ENCODE results near the gene VAC14. TPM values are rescaled to one million over a fixed set of nuclear protein-coding genes. Genes with fewer than 3 reads are reported as not detected.
"Not testable (repeated sequence)": the region's sequence is repeated elsewhere in the genome, so short reads cannot be mapped to it uniquely, and the experiment has no call there.

Gene VAC14
- total RNA-seq, 2 donors from 2014 or later: 25.8 to 28.4 TPM

DNA sequence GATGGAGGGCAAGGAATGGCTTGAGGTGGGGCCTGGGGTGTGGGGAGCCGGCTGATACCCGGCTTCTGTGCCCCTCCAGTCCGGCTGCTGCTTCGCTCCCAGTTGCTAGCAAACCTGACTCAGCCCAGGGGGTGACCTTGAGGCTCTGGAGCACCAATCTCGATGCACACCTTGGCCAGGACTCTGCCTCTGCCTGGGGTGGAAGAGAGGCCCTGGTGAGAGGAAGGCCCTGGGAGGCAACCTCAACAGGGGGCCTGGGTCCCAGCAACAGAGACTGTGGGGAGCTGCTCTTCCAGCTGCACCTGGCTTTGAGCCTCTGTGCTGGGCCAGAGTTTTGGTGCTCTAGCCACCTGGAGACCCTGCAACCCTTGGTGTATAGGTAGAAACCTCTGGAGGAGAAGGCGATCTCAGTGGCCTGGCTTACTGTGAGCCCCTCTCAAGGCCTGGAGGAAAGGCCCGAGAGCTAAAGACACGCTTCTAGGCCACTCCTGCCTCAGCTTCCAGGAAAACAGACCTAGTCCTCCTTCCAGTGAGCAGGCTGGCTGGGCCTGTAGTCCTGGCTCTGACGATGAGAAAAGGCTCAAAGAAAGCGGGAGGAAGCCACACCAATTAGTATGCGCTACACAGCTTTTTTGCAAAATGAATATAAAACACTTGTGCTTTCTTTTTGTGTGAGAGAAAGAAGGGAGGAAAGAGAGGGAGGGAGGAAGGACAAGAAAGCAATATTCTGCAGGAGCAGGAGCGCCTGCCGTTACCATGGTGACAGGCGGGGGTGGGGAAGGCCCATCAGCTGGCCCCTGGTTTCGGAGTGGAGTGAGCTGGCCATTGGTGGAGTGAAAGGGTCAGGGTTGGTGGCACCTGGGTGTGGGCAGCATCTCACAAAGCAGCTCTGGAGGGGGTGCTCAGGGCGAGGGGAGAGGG is 51.0 kb downstream of the VAC14 start:
- intact Hi-C loops (cut with DNase I): loop anchor here in 1 of 2 donors (5.0 kb wide), 1 partner anchor 68 kb away; no protein-coding TSS in a partner anchor
- DNase-seq (ENCODE audit: low spot score): no peak

DNA sequence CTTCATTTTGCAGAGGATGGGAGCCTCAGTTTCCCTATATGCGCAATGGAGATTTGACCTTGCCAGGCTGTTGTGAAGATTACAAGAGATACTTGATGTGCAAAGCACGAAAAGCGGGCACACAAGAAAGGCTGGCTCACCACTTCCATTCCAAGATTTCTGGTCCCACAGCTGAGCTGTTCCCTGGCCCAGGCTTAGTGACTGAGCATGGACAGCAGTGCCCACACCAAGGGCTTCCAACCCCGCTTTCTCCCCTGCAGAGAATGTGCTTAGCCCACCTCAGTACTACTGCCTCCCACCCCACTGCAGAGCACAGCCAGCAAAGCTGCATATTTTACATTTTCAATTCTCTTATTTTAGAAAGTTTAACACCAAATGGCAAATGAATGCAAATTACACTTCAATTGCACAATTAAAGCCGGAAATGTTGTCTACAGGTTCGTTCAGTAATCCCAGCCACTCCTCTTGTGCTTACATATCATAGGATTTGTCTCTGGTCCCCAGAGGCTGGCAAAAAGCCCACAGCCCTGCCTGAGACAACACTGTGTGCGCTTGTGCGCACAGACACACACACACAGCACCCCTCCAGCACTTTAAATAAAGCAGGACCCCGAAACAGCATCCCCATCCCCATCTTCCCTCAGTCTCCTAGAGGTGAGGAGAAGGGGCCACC is 51.8 kb downstream of the VAC14 start:
- no peak for DNase-seq (ENCODE audit: low spot score)
- intact Hi-C loops (cut with DNase I): no loop called here

DNA sequence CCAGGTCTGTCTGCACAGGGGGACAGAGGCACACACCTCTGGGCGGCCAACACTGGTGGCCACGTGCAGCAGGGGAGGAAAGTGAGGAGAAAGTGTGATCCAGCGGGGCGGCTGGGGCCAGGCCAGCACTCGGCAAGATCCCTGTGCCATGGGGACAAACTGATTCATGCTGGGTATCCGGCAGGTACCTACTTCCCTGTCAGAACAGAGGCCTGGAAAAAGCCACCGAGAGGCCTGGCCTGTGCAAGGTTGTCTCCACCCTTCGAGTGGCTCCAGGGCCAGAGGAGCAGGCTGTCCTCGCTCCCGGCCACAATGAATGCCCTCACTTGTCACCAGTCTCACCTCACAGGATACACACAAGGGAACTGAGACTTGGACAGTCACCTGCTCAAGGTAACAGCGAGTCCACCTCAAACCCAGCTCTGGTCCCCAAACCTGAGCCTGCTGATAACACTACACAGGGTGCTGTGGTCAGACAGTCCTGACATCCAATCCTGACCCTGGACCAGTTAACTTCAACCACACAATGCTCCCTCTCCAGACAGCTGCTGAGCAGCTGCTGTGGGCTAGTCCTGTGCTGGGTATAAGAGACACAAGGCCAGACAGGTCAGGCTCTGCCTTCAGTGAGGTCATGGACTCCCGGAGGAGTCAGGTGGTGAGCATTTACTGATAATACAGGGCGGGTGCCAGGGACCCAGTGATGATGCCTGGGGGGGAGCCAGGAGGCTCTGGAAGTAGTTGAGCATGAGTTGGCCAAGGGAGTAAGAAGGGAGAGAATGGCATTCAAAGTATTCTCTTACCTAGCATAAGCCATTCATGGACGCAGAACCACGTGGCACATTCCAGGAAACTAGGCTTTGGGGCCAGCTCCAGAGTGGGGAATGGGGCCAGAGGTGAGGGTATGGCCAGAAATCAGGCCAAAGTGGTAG is 53.0 kb downstream of the VAC14 start:
- intact Hi-C loops (cut with DNase I): no loop called here
- DNase-seq (ENCODE audit: low spot score): no peak

DNA sequence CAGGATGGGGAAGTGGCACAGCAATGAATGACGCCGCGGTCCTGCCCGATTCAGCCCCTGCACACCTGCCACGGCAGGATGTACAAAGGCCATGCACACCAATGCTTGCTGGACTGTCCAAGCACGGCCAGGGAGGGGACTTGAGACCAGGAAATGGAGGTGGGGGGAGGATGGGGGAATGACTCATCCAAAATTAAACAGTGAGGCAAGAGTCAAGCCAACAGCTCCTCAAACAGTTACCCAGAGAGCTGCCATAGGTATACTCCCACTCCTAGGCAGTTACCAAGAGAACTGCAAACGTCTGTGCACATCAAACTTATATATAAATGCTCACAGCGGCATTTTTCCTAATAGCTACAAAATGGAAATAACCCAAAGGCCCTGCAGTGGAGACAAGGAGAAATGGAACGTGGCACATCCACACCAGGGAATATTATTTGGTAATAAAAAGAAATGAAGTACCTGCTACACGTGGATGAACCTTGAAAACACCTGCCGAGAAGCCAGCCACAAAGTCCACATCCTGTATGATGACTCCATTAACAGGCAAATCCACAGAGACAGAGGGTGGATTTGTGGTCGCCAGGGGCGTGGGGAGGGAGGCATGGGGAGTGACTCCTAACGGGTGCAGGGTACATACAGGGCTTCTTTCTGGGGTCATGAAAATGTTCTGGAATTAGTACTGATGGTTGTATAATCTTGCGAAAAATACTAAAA is 54.1 kb downstream of the VAC14 start:
- DNase-seq (ENCODE audit: low spot score): peak; percentile 89
- intact Hi-C loops (cut with DNase I): no loop called here

DNA sequence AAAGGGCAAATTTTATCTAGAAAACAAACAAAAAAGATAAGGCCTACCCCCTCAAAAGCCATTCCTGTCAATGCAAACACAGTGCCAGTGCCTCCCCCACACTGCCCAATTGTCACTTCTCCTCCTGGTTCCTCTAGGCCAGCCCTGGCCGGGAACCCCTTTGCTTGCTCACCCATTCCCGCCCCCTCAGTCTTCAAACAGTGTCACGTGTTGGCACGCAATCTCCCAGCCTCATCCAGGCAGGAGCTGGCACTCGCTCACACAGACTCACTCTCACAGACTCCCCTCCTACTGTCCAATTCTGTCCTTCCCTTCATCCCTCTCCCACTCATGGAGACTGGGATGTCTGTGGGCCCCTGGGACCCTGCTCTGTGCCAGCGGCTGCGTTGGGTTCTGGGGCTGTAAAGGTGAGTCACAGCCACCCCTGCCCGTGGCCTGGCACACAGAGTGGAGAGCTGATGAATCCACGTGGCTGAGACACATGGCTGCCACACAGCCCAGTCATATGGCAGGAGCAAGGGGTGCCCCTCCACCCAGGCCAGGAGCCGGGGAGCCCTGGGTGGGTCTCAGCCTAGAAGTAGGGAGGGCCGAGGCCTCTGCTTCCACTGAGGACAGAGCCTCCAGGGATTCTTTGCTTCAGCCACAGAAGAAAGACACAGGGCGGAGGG is 54.8 kb downstream of the VAC14 start:
- intact Hi-C loops (cut with DNase I): no loop called here
- DNase-seq (ENCODE audit: low spot score): peak; percentile 96

DNA sequence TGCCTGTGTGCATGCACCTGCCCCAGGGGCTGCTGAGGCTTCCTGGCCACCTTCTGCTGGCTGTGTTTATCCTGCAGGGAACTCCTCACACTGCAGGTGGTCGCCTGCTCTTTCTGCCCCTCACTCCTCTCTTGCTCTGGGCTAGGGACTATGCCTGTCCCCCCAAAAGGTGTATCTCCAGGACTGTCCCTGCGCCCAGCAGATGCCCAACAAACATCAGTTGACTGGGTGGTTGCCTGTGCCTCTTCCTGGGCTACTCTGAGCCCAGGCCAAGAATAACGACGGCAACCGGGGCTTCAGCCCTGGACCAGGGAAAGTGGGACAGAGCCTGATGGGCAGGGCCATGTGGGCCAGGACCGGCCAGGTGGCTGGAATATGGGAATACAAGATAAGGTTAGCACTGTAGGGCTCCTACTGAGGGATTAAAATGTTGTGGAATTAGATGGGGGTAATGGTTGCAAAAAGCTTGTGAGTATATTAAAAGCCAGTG is 55.4 kb downstream of the VAC14 start:
- no peak for DNase-seq (ENCODE audit: low spot score)
- intact Hi-C loops (cut with DNase I): no loop called here

DNA sequence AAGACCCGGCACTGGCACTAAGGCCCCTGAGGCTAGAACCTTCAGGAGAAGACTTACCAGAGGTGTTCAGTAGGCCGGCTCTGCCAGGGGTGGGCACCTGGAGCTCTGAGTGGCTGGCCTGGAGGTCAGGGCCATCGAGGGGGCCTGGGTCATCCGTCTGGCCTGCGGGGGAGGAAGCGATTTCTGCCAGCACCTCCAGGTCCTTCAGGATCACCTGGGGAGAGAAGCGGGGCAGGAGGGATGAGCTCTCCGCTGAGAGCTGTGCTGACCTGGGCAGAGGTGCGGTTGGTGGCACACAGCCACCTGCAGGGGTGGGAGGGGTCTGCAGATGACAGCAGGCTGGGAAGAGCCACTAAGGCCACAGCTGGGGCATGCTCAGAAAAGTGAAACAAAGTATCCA is 56.6 kb downstream of the VAC14 start:
- intact Hi-C loops (cut with DNase I): no loop called here
- DNase-seq (ENCODE audit: low spot score): no peak

DNA sequence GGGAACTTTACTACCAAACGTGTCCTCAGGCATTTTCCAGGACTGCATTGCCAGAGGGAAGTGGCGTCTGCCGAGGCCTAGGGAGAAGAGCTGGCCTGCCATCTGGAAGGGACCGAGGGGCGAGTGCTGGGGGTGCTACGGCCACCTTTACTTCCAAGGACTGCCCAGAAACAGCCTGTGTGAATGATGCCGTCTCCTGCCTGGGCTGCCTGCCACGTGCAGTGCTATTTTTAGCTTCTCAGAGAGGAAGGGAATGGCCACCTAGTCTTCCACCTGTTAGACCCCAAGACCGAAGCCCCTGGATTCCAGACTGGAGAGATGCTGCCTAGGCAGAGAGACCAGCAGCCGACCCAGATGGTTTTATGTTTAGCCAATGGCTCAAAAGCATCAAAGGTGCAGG is 57.2 kb downstream of the VAC14 start:
- DNase-seq (ENCODE audit: low spot score): no peak
- intact Hi-C loops (cut with DNase I): no loop called here

DNA sequence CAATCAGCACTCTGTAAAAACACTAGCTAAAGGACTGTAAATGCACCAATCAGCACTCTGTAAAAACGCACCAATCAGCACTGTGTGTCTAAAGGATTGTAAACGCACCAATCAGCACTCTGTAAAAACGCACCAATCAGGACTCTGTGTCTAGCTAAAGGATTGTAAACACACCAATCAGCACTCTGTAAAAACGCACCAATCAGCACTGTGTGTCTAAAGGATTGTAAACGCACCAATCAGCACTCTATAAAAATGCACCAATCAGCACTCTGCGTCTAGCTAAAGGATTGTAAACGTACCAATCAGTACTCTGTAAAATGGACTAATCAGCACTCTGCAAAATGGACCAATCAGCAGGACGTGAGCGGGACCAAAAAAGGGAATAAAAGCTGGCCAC is 58.0 kb downstream of the VAC14 start:
- intact Hi-C loops (cut with DNase I); DNase-seq (ENCODE audit: low spot score): not testable (repeated sequence)

DNA sequence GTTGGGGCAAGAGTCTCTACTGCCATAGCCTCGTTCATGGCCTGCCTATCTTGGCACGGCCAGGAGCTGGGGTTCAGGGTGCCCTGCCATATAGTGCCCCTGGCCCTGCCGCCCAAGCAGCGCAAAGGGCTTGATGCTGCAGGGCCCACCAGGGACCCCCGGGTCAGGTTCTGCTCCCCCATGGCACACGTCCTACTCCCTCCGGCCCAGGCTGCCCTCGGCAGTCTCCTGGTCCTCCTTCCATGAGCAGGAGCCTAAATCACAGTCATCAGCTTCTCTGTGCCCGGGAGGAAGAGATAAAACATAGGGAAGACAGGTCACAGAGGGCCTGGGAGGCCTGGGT is 59.2 kb downstream of the VAC14 start:
- no peak for DNase-seq (ENCODE audit: low spot score)
- intact Hi-C loops (cut with DNase I): no loop called here

DNA sequence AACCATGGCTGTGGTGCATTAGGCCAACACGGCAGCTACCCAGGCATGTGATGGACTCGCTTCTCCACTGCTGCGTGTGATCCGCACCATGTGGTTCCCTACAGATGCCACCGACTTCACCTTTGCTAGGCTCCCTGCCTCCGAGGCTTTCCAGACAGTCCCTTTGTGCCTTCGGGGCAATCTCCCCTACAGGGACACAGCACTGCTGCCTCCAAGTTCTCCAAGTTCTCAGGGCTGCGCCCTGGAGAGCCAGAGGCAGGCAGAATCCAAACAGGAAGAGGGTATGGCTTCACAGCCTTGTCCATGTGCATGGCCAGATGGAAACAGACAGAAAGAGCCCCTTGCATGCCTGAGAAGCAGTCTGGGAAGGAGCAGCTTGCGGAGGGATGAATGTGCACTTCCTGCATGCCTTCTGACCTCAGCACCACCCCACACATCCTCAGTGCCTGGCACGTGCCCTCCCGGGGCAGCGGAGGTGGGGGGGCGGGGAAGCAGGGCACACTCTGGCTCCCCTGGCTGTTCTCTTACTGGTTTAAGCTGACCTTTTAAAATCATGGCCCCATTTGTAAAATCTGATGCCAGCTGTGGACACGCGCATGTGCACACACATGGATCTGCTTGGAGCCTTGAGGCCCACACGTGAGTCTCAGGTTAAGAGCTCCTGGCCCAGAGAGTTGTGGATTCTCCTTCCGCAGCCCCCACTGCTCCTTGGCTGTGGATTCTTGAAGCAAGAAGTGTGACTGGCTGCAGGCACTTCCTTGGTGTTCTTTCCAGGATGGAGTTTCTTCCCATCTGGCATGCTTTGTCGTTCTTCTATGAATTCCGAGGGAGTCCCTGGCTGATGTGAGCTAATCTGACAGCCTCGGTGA is 59.8 kb downstream of the VAC14 start:
- intact Hi-C loops (cut with DNase I): no loop called here
- DNase-seq (ENCODE audit: low spot score): no peak

DNA sequence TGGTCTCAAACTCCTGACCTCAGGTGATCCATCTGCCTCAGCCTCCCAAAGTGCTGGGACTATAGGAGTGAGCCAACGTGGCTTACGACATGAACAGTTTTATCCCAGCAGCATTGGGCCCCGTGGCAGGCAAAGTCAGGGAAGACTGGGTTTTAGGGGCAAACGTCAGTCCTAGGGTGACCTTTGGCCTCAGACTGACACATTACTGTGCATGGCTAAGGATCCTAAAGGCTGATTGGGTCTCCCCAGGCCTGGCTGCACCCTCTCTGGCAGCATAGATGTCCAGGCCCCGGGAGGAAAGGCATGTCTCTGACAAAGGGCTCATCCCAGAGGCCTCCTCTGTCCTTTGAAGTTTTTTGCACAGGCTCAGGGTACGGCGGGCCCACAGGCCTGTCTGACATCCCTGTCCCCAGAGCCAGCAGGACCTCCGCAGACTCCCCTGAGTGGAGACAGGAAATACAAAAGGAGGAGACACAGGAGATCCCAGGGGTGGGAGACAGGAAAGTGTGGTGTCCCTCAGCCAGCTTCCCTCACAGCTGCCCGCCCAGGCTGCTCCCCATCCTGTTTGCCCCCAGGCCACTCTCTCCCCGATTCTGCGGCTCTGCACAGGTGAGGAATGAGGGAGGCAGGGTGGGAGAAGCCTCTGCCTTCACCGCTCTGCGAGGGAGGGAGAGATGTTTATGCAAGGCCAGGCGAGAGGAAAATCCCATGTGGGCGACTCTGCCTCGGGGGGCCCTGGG is 60.6 kb downstream of the VAC14 start:
- intact Hi-C loops (cut with DNase I): no loop called here
- no peak for DNase-seq (ENCODE audit: low spot score)

DNA sequence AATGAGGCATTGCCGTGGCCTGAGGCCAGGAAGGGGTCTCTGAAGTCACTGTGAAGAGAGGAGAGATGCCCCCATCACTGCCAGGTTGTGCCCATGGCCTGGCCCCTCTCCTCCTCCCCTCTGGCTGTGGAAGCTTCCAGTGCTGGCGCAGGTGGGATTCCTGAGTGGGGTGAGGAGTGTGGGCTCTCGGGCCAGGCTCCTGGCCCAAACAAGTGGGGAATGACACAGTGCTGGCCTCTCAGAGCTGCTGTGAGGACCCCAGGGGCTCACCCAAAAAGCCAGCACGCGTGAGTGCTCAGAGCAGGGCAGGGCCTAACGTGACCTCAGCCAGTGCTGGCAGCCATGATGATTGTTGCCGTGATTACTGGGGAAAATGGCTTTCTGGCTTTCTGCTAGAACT is 61.6 kb downstream of the VAC14 start:
- intact Hi-C loops (cut with DNase I): loop anchor here in 1 of 2 donors (5.0 kb wide), 2 partner anchors 37 to 57 kb away; no protein-coding TSS in a partner anchor
- DNase-seq (ENCODE audit: low spot score): no peak

DNA sequence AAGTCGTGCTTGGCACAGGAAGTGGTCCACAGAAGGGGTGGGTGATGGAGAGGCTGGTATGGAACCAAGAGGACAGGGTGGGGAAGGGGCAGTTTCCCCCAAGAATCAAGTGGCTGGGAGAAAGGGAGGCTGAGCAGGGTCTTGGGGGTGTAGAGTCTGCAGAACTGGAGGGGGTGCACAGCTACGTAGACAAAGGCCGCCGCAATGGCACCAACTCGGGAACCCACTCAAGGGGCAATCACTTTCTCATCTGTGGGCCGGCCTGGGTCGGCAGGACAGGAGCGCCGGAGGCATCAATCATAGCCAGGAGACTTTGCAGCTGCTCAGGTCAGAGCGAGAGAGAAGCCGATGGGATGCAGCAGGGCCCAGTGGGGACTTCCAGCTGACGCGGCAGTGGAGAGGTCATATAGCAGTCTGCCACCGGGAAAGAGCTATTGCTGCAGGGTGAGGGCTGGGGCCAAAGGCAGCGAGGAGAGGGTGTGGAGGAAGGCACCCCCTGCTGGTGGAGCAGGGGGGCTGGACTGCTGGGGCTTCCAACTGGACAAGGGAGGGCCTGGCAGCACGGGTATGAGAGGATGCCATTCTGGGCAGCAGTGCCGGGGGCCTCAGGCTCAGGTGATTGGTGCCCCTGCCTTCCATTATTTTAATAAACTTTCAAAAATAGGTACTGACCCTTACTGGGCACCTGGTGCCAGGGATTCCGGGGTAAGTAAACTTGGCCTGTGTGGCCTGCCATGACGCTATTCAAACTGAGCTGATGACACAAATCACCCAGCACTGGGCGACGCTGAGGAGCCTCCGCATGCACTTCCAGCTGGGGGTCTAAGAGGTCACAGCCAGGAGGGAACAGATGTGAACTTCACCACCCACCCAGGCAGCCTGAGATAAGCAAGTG is 62.6 kb downstream of the VAC14 start:
- DNase-seq (ENCODE audit: low spot score): no peak
- intact Hi-C loops (cut with DNase I): loop anchor here in 1 of 2 donors (5.0 kb wide), 2 partner anchors 36 to 56 kb away; no protein-coding TSS in a partner anchor

DNA sequence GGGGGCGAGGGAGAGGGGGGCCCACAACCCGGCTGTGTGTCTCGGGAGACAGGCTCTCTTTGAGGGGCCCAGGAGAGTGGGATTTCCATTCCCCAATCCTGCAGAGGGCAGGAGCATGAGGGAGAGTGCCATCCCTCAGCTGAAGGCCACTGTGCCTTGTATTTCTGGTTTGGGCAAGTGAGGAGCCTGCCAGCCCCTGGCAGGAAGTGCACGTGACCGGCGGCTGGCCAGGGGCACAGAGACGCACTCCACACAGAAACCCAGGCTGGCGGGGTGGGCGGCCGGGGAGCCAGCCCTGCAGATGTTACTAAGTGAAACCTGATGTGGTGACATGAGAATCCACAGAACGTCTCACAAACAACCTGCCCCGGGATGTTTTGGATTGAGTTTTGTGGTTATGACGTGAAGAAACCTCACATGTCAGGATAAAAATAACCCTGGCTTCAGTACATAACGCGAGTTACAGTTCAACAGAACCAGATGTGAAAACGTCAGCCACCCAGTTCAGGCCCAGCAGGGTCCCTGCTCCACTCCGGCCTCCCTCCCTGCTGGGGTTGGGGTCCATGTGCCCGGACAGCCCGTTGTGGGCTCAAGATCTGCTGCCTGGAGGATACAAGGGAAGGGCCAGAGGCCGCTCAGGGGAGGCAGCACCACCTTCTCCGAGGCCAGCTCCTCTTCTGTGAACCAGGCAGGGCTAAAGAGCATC is 63.4 kb downstream of the VAC14 start:
- DNase-seq (ENCODE audit: low spot score): peak; percentile 88
- intact Hi-C loops (cut with DNase I): loop anchor here in 1 of 2 donors (5.0 kb wide), 2 partner anchors 35 to 55 kb away; no protein-coding TSS in a partner anchor

Data from posterior vena cava (tissue), 2 donors.